ENCODE data around the gene AIG1. TPM values are rescaled to one million over a fixed set of nuclear protein-coding genes. Genes with fewer than 3 reads are reported as not detected.

AIG1 gene
- total and polyA plus RNA-seq, 2 donors from 2014 or later, result 57.3 to 146 TPM

GRCh38 chr6:143198312-143198711 is 137.6 kb downstream of the AIG1 start:
- Histone ChIP-seq H3K27me3 (ENCODE audit: control insufficient read depth, insufficient read depth, low read length) (no peaks in the 10 kb centered on the region), H3K36me3 (ENCODE audit: control insufficient read depth in 2 of 3, insufficient read depth in 3 of 3, low read length in 3 of 3) (no peaks in the 10 kb centered on the region), H3K9ac (ENCODE audit: low read length in 3 of 3) (no peak overlapping the region), H3K9me3 (ENCODE audit: control insufficient read depth in 2 of 3, insufficient read depth in 1 of 3, low read length in 3 of 3) (no peaks in the 10 kb centered on the region), H3K27ac (ENCODE audit: low read depth in 2 of 2, low read length in 2 of 2) (no peak overlapping the region), H3K4me1 (ENCODE audit: control insufficient read depth in 2 of 3, insufficient read depth in 2 of 3, low read depth in 1 of 3, low read length in 3 of 3) (no peaks in the 10 kb centered on the region), H3K4me3 (ENCODE audit: low read length in 3 of 3) (no peak overlapping the region)
- no peak for DNase-seq
- intact Hi-C loops (cut with DNase I), result no loop called here
- no peak for FAIRE-seq
- no peak for TF ChIP-seq CTCF (IDR thresholded peaks at IDR 0.05; ENCODE audit: borderline replicate concordance, extremely low read depth, insufficient read depth)

GRCh38 chr6:143199291-143199690 is 138.6 kb downstream of the AIG1 start:
- DNase-seq (no peak), FAIRE-seq (no peak)
- H3K27ac ChIP-seq (ENCODE audit: low read depth in 2 of 2, low read length in 2 of 2), result no peak overlapping the region
- intact Hi-C loops (cut with DNase I), result no loop called here
- no peaks in the 10 kb centered on the region for H3K36me3 ChIP-seq (ENCODE audit: control insufficient read depth in 2 of 3, insufficient read depth in 3 of 3, low read length in 3 of 3)
- H3K4me1 ChIP-seq (ENCODE audit: control insufficient read depth in 2 of 3, insufficient read depth in 2 of 3, low read depth in 1 of 3, low read length in 3 of 3), result no peaks in the 10 kb centered on the region
- no peak overlapping the region for H3K4me3 ChIP-seq (ENCODE audit: low read length in 3 of 3)
- H3K9ac ChIP-seq (ENCODE audit: low read length in 3 of 3), result no peak overlapping the region
- TF ChIP-seq CTCF (IDR thresholded peaks at IDR 0.05; ENCODE audit: borderline replicate concordance, extremely low read depth, insufficient read depth), result no peak
- no peaks in the 10 kb centered on the region for H3K27me3 ChIP-seq (ENCODE audit: control insufficient read depth, insufficient read depth, low read length)
- H3K9me3 ChIP-seq (ENCODE audit: control insufficient read depth in 2 of 3, insufficient read depth in 1 of 3, low read length in 3 of 3), result peaks cover 0 to 3% (median 0%) of the 10 kb centered on the region in 3 donors

- FAIRE-seq (no peak), DNase-seq (no peak)
- Histone ChIP-seq H3K27me3 (ENCODE audit: control insufficient read depth, insufficient read depth, low read length) (no peaks in the 10 kb centered on the region), H3K4me1 (ENCODE audit: control insufficient read depth in 2 of 3, insufficient read depth in 2 of 3, low read depth in 1 of 3, low read length in 3 of 3) (no peaks in the 10 kb centered on the region), H3K4me3 (ENCODE audit: low read length in 3 of 3) (no peak overlapping the region), H3K9me3 (ENCODE audit: control insufficient read depth in 2 of 3, insufficient read depth in 1 of 3, low read length in 3 of 3) (peaks cover 0 to 5% (median 0%) of the 10 kb centered on the region in 3 donors), H3K9ac (ENCODE audit: low read length in 3 of 3) (no peak overlapping the region), H3K36me3 (ENCODE audit: control insufficient read depth in 2 of 3, insufficient read depth in 3 of 3, low read length in 3 of 3) (no peaks in the 10 kb centered on the region), H3K27ac (ENCODE audit: low read depth in 2 of 2, low read length in 2 of 2) (no peak overlapping the region)
- TF ChIP-seq CTCF (IDR thresholded peaks at IDR 0.05; ENCODE audit: borderline replicate concordance, extremely low read depth, insufficient read depth), result no peak
- intact Hi-C loops (cut with DNase I), result no loop called here
Observed at GRCh38 chr6:143200167-143200770, 139.6 kb downstream of the AIG1 start.

GRCh38 chr6:143204045-143204444 is 143.4 kb downstream of the AIG1 start:
- peaks cover 0 to 5% (median 0%) of the 10 kb centered on the region in 3 donors for H3K9me3 ChIP-seq (ENCODE audit: control insufficient read depth in 2 of 3, insufficient read depth in 1 of 3, low read length in 3 of 3)
- FAIRE-seq (no peak), DNase-seq (no peak)
- no peak overlapping the region for H3K27ac ChIP-seq (ENCODE audit: low read depth in 2 of 2, low read length in 2 of 2)
- intact Hi-C loops (cut with DNase I), result no loop called here
- H3K36me3 ChIP-seq (ENCODE audit: control insufficient read depth in 2 of 3, insufficient read depth in 3 of 3, low read length in 3 of 3), result no peaks in the 10 kb centered on the region
- H3K27me3 ChIP-seq (ENCODE audit: control insufficient read depth, insufficient read depth, low read length), result no peaks in the 10 kb centered on the region
- no peaks in the 10 kb centered on the region for H3K4me1 ChIP-seq (ENCODE audit: control insufficient read depth in 2 of 3, insufficient read depth in 2 of 3, low read depth in 1 of 3, low read length in 3 of 3)
- H3K4me3 ChIP-seq (ENCODE audit: low read length in 3 of 3), result no peak overlapping the region
- no peak for TF ChIP-seq CTCF (IDR thresholded peaks at IDR 0.05; ENCODE audit: borderline replicate concordance, extremely low read depth, insufficient read depth)
- H3K9ac ChIP-seq (ENCODE audit: low read length in 3 of 3), result no peak overlapping the region
